NB4 (cell line): ENCODE measurements around the gene LOC128125822.

Source experiments
- DNase-seq: peaks from one replicate; pipeline ENCODE4 v3.0.0; 2010; ENCODE audit warnings: low read depth
- H3K4me3 ChIP-seq: one replicate; pipeline ENCODE4 v1.5.1; 2011; ENCODE audit warnings: mild to moderate bottlenecking, low read depth, low read length, moderate library complexity
- MAX ChIP-seq: IDR thresholded peaks from 2 replicates; pipeline ENCODE4 v1.6.1; 2011; ENCODE audit warnings: low read depth, low read length
- MYC ChIP-seq: IDR thresholded peaks from 2 replicates; pipeline ENCODE4 v1.6.1; 2011; ENCODE audit warnings: low read depth, low read length
- POLR2A ChIP-seq: IDR thresholded peaks from 2 replicates; pipeline ENCODE4 v1.6.1; 2011; ENCODE audit warnings: mild to moderate bottlenecking; ENCODE audit not compliant: insufficient read length; ENCODE audit errors: extremely low read depth
- TF ChIP-seq, protein P1 (sequence below): IDR thresholded peaks from one replicate; pipeline ENCODE4 v1.5.1; 2012; ENCODE audit warnings: low read depth, low read length

LOC128125822 gene

DNA sequence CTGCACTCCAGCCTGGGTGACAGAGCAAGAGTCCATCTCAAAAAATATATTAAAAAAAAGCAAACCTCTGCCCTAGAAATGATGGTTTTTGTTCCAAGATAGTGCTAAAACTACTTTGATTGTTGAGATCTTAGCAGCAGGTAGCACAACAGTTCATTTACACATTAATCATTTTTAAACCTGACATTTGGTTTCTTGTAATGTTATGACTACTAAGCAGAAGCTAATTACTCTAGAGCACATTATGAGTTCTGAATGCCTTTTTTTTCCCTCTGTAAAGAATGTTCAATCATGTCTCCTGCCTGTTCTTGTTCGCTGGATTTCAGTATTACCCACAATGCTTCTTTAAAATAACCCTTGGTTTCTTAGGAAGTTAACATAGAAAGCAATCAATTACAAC, 38.7 kb downstream of the LOC128125822 start:
- H3K4me3 ChIP-seq, result no peak overlapping the region
- no peak for DNase-seq
- TF ChIP-seq POLR2A, result no peak
- no peak for TF ChIP-seq MAX
- no peak for TF ChIP-seq MYC
- TF ChIP-seq, protein P1, sequence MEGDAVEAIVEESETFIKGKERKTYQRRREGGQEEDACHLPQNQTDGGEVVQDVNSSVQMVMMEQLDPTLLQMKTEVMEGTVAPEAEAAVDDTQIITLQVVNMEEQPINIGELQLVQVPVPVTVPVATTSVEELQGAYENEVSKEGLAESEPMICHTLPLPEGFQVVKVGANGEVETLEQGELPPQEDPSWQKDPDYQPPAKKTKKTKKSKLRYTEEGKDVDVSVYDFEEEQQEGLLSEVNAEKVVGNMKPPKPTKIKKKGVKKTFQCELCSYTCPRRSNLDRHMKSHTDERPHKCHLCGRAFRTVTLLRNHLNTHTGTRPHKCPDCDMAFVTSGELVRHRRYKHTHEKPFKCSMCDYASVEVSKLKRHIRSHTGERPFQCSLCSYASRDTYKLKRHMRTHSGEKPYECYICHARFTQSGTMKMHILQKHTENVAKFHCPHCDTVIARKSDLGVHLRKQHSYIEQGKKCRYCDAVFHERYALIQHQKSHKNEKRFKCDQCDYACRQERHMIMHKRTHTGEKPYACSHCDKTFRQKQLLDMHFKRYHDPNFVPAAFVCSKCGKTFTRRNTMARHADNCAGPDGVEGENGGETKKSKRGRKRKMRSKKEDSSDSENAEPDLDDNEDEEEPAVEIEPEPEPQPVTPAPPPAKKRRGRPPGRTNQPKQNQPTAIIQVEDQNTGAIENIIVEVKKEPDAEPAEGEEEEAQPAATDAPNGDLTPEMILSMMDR, result no peak

GRCh38 chr6:63611560-63611959, 39.3 kb downstream of the LOC128125822 start:
- H3K4me3 ChIP-seq, result no peak overlapping the region
- DNase-seq, result no peak
- TF ChIP-seq, protein P1, result no peak
- TF ChIP-seq MAX, result no peak
- TF ChIP-seq POLR2A, result no peak
- no peak for TF ChIP-seq MYC

DNA sequence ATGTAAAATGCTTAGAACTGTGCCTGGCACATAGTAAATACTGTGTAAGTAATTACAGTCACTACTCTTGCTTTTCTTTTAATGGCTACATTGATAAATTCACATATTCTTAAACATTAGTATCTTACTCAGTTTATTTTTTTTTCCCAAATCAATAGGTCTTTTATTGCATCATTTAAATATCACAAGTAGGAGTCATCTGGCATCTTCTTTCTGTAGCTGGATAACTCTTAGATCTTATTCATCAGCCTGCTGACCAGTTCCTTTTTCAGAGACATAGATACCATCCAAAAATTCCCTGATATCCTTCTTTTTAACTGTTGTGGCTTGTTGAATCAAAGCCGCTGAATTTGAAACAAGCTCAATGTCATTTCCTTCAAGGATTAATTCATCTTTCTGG, 43.3 kb downstream of the LOC128125822 start:
- no peak for DNase-seq
- TF ChIP-seq, protein P1, result no peak
- TF ChIP-seq MYC, result no peak
- no peak for TF ChIP-seq MAX
- TF ChIP-seq POLR2A, result no peak
- H3K4me3 ChIP-seq, result no peak overlapping the region
